K562 (cell line): ENCODE data around the gene KLF13. TPM values are rescaled to one million over a fixed set of nuclear protein-coding genes. Genes with fewer than 3 reads are reported as not detected.

Experiments
- CAMTA2 ChIP-seq: fragments of 250-450 bp; sonication (Bioruptor Pico); conservative IDR thresholded peaks from 2 replicates; pipeline ENCODE4 v1.5.1; 2022
- CCNT2 ChIP-seq: IDR thresholded peaks from 2 replicates; pipeline ENCODE4 v1.6.1; 2011; ENCODE audit warnings: borderline replicate concordance, low read depth, mild to moderate bottlenecking, moderate library complexity, mixed read lengths, low read length; ENCODE audit not compliant: insufficient read length; ENCODE audit errors: extremely low read depth
- CHCHD3 ChIP-seq: fragments of 250-450 bp; sonication (Bioruptor Pico); IDR thresholded peaks from 2 replicates; pipeline ENCODE4 v2.1.2; 2022; ENCODE audit warnings: mild to moderate bottlenecking
- CHD1 ChIP-seq: fragments of 200-600 bp; sonication (generic); IDR thresholded peaks from one replicate; pipeline ENCODE4 v1.6.1; 2012; ENCODE audit warnings: mild to moderate bottlenecking, moderate library complexity, low read length, inconsistent platforms
- CXXC5 ChIP-seq: fragments of 250-450 bp; sonication (Bioruptor Pico); IDR thresholded peaks from 2 replicates; pipeline ENCODE4 v1.8.0; 2022; ENCODE audit warnings: inconsistent platforms, mild to moderate bottlenecking, moderate library complexity
- E2F6 ChIP-seq, 2 experiments: IDR thresholded peaks; 2 replicates each; pipeline ENCODE4 v1.6.1; 2011; ENCODE audit warnings: borderline replicate concordance in 1 of 2, control low read depth in 1 of 2, low read depth in 1 of 2, low read length in 1 of 2, mild to moderate bottlenecking in 1 of 2, mixed read lengths in 1 of 2, moderate library complexity in 1 of 2; ENCODE audit not compliant: insufficient read depth in 1 of 2, insufficient read length in 1 of 2, poor library complexity in 1 of 2, severe bottlenecking in 1 of 2; ENCODE audit errors: extremely low read depth in 1 of 2
- FOXJ2 ChIP-seq: fragments of 200-800 bp; sonication (Bioruptor generic); IDR thresholded peaks from 2 replicates; pipeline ENCODE4 v1.6.1; 2016; ENCODE audit warnings: missing genetic modification characterization, missing compliant biosample characterization
- GABPA ChIP-seq: fragments of 200-800 bp; sonication (Bioruptor generic); conservative IDR thresholded peaks from 2 replicates; pipeline ENCODE4 v1.6.1; 2016; ENCODE audit warnings: low read depth, missing genetic modification characterization, missing compliant biosample characterization
- HMG20A ChIP-seq: fragments of 450-650 bp; formaldehyde crosslinking; conservative IDR thresholded peaks from 2 replicates; pipeline ENCODE4 v1.4.0; 2020; ENCODE audit warnings: mild to moderate bottlenecking, mixed read lengths
- KDM2B ChIP-seq: fragments of 250-450 bp; sonication (Bioruptor Pico); IDR thresholded peaks from 2 replicates; pipeline ENCODE4 v1.8.0; 2021; ENCODE audit warnings: mild to moderate bottlenecking, moderate library complexity
- KDM5B ChIP-seq: fragments of 200-600 bp; sonication (generic); IDR thresholded peaks from 2 replicates; pipeline ENCODE4 v1.6.1; 2012; ENCODE audit warnings: low read depth, mild to moderate bottlenecking, moderate library complexity, low read length, control low read depth, inconsistent platforms; ENCODE audit not compliant: insufficient replicate concordance
- MNT ChIP-seq, 2 experiments: fragments of 450-650 bp; conservative IDR thresholded peaks; 2 replicates each; pipeline ENCODE4 v1.6.1; 2017; ENCODE audit warnings: mild to moderate bottlenecking in 2 of 2, moderate library complexity in 2 of 2
- NONO ChIP-seq, 2 experiments: fragments of 200-400 bp in 1 of 2; fragments of 450-650 bp in 1 of 2; formaldehyde crosslinking in 1 of 2; IDR thresholded peaks; 2 replicates each; pipeline ENCODE4 v1.6.1; 2017; ENCODE audit warnings: low read depth in 2 of 2, mild to moderate bottlenecking in 2 of 2, moderate library complexity in 2 of 2, low read length in 1 of 2
- PHF8 ChIP-seq: fragments of 200-600 bp; sonication (generic); IDR thresholded peaks from 2 replicates; pipeline ENCODE4 v1.6.1; 2012; ENCODE audit warnings: mixed run types, mild to moderate bottlenecking, inconsistent platforms, low read length, moderate library complexity, borderline replicate concordance
- U2AF1 ChIP-seq: fragments of 200-400 bp; formaldehyde crosslinking; optimal IDR thresholded peaks from 2 replicates; pipeline ENCODE3; 2017; ENCODE audit warnings: mild to moderate bottlenecking, low read depth, low read length, moderate library complexity
- VEZF1 ChIP-seq: fragments of 200-800 bp; sonication (Bioruptor generic); IDR thresholded peaks from 2 replicates; pipeline ENCODE4 v1.6.1; 2017; ENCODE audit warnings: missing genetic modification characterization, missing compliant biosample characterization
- ZBTB11 ChIP-seq, 3 experiments: fragments of 200-800 bp in 1 of 3; fragments of 250-450 bp in 1 of 3; fragments of 450-650 bp in 1 of 3; sonication (Bioruptor Pico) in 1 of 3; sonication (Bioruptor generic) in 1 of 3; formaldehyde crosslinking in 1 of 3; IDR thresholded peaks; 2 replicates each; pipeline versions ENCODE4 v1.6.1 to v1.8.0; 2016 to 2022; ENCODE audit warnings: mild to moderate bottlenecking in 2 of 3, missing genetic modification characterization in 2 of 3, missing compliant biosample characterization in 1 of 3, moderate library complexity in 1 of 3
- polyA plus RNA-seq, 8 experiments: library from polyadenylated mRNA; depleted of rRNA in 4 of 8; stranded (reverse) in 5 of 8; unstranded in 3 of 8; fragments of >200 nt; fragmentation: Nextera tagmentation in 2 of 8; fragmentation: Illumina TruSeq in 1 of 8; extraction: Ambion mirVana in 2 of 8; extraction: Trizol in 1 of 8; gene quantifications; 2 replicates each; pipeline versions ENCODE4 v1.2.1 to v1.2.3, GENCODE V29; 2011 to 2014; ENCODE audit warnings: inconsistent platforms in 1 of 8, missing spikeins in 1 of 8
- total RNA-seq, 7 experiments: library from RNA; depleted of rRNA in 6 of 7; stranded (reverse); fragments of >200 nt in 6 of 7; fragmentation: Illumina TruSeq in 2 of 7; extraction: Trizol in 2 of 7; gene quantifications; 2 replicates each; pipeline versions ENCODE4 v1.2.1 to v1.2.3, GENCODE V29; 2011 to 2021; ENCODE audit warnings: low replicate concordance in 1 of 7

Gene KLF13
- total and polyA plus RNA-seq, 9 of the 15 experiments (the other 6 are each of a cell fraction or from before 2014, with no cell fraction given) = 1.8 to 10.5 (median 4.8) TPM

- no peak for TF ChIP-seq CAMTA2 (CRISPR knock-in tag)
- peak; percentile 78; the same call in 1 of the 2 replicates for TF ChIP-seq KDM2B (CRISPR knock-in tag)
- peak; percentile 94 for TF ChIP-seq VEZF1 (CRISPR knock-in tag)
- TF ChIP-seq GABPA (tag) = peak; percentile 47; the same call in 1 of the 2 replicates
- TF ChIP-seq CCNT2 = peak; percentile 62
- TF ChIP-seq FOXJ2 (tag) = 0 out of 2 replicates have a peak, but pooled peaks have one; percentile 31
- TF ChIP-seq NONO (IDR thresholded peaks at IDR 0.05; ENCODE audit: low read depth in 2 of 2, low read length in 1 of 2) = 0 out of 4 replicates have a peak, but pooled peaks of 1 of the 2 experiments have one; percentile 18
- TF ChIP-seq CXXC5 (CRISPR knock-in tag) = peak; percentile 28
- no peak for TF ChIP-seq CHCHD3 (CRISPR knock-in tag)
- peak; percentile 3 for TF ChIP-seq CHD1
- peak in 1 of 3 experiments; percentile 22; a peak in 1 of 6 replicates for TF ChIP-seq ZBTB11 (CRISPR knock-in tag; IDR thresholded peaks at IDR 0.05)
- TF ChIP-seq U2AF1 = no peak
- TF ChIP-seq KDM5B = peak; percentile 4
- peak; percentile 38; the same call in 1 of the 2 replicates for TF ChIP-seq PHF8
- TF ChIP-seq HMG20A (CRISPR knock-in tag) = no peak
- 0 out of 4 replicates have a peak, but pooled peaks of 1 of the 2 experiments have one; percentile 8 for TF ChIP-seq MNT (conservative IDR thresholded peaks at IDR 0.05)
- TF ChIP-seq E2F6 (IDR thresholded peaks at IDR 0.05; ENCODE audit: borderline replicate concordance in 1 of 2, extremely low read depth in 1 of 2, insufficient read depth in 1 of 2, insufficient read length in 1 of 2, low read depth in 1 of 2, low read length in 1 of 2, poor library complexity in 1 of 2, severe bottlenecking in 1 of 2) = peak in 1 of 2 experiments; percentile 70
These were observed 1.2 kb downstream of the KLF13 start (continued) for GRCh38 chr15:31327669-31328427.
